NCI-H524 (cell line): ENCODE measurements around the gene CARTPT.

Experiments used
- DNase-seq, 2 experiments: peaks; one replicate each; lab custom pipeline; 2025; lab: John Stamatoyannopoulos, UW

CARTPT gene

GRCh38 chr5:71719063-71719964 is at the start of gene CARTPT:
Gene CARTPT (plus strand): TSS chr5:71719275. CDS start chr5:71719294, 19 bp downstream.
- peak; percentile 2 to 45 for DNase-seq

DNA sequence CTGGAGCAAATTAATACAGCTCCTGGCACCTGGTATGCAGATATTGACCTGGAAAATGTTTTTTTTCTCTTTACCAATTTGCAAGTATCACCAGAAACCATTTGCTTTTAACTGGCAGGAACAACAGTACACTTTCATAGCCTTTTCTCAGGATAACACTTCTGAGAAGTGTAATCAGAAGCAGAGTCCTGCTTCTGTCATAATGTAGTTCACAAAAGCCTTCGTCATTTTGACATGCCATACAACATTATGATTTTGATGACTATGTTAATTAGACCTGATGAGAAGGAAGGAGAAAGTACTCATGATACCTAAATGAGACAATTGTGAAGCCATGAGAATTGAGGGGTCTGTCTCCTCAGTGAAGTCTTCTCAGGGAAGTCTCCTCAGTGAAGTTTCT is 41.1 kb upstream of the CARTPT start:
- no peak for DNase-seq

DNA sequence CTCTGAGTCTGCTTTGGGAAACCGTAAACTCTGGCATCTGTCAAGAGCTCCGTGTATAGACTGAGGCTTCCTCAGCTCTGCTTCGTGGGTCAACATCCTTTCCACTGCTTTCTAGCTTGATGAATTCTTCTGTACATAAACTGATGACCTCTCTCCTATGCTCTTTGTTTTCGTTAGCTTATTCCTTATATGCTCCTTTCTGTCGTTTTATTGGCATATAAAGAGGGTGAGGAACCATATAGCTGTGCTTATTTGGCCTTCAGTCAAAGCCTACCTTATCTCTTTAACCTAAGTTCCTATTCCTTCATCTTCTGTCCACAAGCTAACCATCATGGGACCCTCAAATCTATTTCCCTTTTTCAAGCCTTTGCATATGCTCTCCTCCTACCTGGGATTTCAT is 39.4 kb upstream of the CARTPT start:
- no peak for DNase-seq

- no peak for DNase-seq
Measured at GRCh38 chr5:71680510-71680909, 38.6 kb upstream of the CARTPT start.

DNA sequence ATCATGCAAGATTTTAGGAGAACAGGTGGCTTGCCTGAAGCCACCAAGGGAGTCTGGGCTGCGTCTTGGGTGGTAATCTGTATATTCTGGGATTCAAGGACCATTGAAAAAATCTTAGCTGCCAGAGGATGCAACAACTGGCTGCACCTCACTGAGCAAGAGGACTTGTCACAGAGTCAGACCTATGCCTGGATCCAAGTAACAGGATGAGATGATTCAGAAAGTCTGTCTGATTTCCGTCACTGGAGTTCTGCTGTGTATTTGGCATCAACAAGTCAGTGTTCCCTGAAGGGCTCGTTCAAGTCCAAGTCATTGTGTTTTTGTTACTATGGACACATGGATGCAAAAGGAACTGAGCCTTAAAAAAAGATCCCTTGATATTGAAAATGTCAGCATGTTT is 37.8 kb upstream of the CARTPT start:
- DNase-seq = no peak

GRCh38 chr5:71684309-71684708 is 34.8 kb upstream of the CARTPT start:
- no peak for DNase-seq

GRCh38 chr5:71693828-71694427 is 25.1 kb upstream of the CARTPT start:
- no peak for DNase-seq

GRCh38 chr5:71695071-71695470 is 24.0 kb upstream of the CARTPT start:
- DNase-seq = no peak

DNA sequence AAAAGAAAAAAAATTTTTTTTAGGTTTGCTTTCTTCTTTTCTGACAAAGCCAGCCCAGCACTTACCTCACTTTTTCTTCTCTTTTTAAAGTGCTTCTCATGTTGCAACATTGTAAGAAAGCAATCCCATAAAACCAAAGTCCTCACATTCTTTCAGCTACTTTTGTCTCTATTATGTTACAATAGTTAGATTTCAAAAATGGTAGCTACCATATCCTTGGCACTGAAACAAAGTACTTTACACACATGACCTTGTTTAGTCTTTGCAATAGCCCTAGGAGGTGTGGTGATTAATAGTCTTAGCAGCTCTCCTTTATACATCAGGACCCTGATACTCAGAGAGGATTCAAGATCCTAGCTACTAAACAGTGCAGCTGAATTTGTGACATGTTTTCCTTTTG is 23.5 kb upstream of the CARTPT start:
- DNase-seq = no peak

DNA sequence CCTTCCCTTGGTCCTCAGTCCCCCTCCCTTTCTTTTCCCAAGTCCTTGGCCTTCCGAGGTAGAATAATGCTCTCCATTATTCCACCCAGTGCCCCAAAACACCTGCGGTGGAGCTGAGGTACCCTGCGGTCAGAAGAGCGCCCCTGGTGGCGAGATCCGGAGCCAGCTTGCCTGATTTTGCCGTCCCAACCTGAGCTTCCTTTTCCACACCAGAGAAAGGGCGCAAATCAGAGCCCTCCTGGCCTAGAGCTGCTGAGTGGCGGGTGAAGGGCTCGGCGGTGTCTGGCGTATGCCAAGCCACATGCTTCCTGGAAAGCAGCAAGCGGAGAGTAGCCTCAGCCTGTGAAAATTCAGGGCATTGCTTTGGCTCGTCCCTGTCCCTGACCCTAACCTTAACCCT is 21.1 kb upstream of the CARTPT start:
- DNase-seq = no peak

DNA sequence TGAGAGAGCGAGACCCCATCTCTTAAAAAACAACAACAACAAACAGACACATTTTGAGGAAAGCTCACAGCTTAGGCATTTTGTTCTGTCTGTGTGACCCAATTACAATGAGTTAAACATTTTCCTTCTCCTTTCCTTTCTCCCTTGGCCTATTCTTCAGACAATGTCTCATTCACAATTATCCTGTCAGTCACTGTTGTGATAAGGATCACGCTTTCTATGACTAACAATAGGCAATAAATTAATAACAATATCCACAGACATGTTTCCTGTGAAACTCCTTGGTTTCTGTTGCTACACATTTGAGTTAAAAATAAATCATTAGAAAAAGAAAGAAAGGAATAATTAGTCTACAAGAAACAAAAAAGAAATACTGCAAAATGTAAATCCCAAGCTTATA is 19.8 kb upstream of the CARTPT start:
- DNase-seq = no peak

DNA sequence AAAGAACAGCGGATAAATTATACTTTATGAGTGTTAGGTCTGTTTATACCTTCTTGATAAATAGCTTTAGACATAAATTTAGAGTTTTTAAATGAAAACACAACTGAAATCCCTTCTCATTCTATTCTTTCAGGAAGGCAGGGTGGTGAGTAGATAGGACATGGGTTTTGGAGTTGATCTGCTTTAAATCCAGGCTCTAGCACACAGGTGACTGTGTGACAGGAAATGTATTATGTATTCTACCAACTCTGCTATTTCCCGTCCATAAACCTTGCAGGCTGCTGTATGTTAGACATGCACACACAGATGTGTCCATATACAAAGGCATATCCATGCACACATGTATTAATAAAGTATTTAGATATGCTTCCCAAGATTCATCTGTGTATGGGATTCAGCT is 19.3 kb upstream of the CARTPT start:
- DNase-seq = no peak

GRCh38 chr5:71700803-71701202 is 18.3 kb upstream of the CARTPT start:
- DNase-seq = no peak

GRCh38 chr5:71701407-71701806 is 17.7 kb upstream of the CARTPT start:
- no peak for DNase-seq

GRCh38 chr5:71703941-71704340 is 15.1 kb upstream of the CARTPT start:
- no peak for DNase-seq

DNA sequence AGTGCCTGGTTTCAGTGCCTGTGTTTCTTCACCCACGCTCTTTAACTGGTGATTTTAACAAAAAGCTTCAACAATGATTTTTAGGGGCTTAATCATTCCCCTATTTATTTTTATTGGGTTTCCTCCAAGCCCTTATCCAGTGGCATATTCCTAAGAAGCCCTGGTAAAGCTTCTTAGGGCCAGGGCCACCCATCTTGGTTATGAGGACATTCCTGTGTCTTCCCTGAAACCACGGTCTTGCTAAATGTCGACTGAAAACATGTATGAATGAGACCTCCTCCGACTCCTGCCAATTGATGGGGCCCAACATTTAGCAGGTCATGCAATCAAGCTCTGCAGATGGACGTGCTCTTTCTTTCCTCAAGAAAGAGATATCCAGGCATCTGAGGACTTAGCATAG is 13.7 kb upstream of the CARTPT start:
- no peak for DNase-seq

- no peak for DNase-seq
Measured at GRCh38 chr5:71706906-71707305, 12.2 kb upstream of the CARTPT start.

- DNase-seq = no peak
Measured at GRCh38 chr5:71711610-71712009, 7.5 kb upstream of the CARTPT start.

DNA sequence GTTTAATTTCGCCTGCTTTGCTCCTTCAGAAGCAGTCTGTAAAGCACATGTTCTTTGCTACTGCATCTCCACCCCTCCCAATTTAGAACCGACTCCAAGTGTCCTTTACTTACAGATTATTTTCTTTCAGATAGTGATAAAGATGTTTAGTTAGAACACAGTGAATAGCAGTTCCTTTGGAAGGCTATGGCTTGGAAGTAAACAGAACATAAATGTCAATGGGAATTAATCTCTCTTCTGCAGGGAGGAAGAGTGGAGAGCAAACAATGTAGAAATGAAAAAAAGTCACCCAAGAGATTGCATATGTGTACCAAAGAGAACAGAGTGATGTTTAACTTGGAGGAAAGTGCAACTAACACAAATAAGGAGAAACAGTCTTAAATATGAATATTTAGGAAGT is 4.2 kb upstream of the CARTPT start:
- DNase-seq = no peak

GRCh38 chr5:71727978-71728377 is 8.9 kb downstream of the CARTPT start:
- DNase-seq = no peak

GRCh38 chr5:71731015-71731414 is 11.9 kb downstream of the CARTPT start:
- DNase-seq = no peak

DNA sequence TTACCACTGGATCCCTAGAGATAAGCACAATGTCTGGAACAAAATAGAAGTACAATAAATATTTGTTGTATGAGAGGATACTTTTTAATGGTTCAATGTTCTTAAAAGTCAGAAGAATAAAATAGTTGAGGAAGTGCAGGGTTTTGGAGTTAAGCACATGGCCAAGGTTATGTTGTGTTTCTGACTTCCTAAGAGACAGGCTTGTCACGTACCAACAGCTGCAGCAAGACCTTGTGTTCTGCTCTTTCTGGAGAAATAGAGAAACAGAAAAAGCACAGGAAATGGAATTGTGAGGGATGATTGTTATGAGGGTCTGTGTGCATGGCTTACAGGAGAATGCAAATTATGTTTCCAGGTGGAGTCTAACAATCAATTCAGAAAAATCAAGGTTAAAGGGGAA is 12.9 kb downstream of the CARTPT start:
- no peak for DNase-seq

DNA sequence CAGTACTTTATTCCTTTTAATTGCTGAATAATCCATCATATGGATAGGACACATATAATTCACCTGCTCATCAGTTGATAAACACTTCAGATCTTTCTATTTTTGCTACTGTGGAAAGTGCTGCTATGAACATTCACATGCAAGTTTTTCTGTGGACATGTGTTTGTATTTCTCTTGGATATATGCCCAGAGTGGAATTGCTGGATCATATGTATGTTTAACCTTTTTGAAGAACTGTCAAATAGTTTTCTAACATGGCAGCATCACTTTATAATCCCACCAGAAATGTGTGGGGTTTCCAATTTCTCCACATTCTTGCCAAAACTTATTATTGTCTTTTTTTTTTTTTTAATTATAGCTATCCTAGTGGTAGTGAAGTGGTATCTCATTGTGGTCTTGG is 15.1 kb downstream of the CARTPT start:
- no peak for DNase-seq
